ENCODE measurements around the gene EGLN3.

Gene EGLN3

DNA sequence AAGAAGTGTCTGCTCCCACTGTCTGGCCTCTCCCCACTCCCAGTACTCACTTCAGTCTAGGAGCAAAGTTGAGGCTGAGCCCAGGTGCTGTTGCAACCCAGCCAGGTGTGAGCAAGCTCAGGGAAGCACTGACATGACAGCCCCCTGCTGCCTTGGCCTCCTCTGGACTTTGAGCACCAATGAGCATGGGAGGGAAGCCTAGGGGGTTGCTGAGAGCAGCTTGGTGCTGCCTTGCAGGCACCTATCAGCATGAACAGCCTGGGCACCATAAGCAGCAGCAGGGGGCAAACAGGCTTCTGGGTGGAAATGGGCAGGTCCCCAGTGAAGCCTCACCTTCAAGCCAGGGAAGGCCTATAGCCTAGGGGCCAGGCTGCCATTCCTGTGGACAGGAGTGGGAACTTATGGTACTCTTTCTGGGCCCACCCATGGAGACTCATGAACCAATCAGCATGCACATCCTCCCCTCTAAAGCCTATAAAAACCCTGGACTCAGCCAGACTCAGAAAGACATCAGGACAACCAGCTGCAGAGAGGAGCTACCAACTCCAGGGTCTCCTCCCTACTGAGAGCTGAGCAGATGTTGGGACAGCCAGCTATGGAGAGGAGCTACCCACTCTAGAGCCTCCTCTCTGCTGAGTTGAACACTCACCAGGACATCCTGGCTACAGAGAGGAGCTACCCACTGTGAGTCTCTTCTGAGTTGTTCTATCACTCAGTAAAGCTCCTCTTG is 49.3 kb downstream of the EGLN3 start:
- no peak for TF ChIP-seq Cebpa-rat (IDR thresholded peaks at IDR 0.05)
- Histone ChIP-seq H3K27me3 (no peaks in the 10 kb centered on the region), H3K36me3 (no peaks in the 10 kb centered on the region), H3K9me3 (peaks cover 9% of the 10 kb centered on the region), H3K4me3 (no peak overlapping the region), H3K27ac (no peak overlapping the region), H3K4me2 (no peak overlapping the region), H3K4me1 (no peaks in the 10 kb centered on the region), H3K9ac (no peak overlapping the region), H4K20me1 (no peaks in the 10 kb centered on the region)

DNA sequence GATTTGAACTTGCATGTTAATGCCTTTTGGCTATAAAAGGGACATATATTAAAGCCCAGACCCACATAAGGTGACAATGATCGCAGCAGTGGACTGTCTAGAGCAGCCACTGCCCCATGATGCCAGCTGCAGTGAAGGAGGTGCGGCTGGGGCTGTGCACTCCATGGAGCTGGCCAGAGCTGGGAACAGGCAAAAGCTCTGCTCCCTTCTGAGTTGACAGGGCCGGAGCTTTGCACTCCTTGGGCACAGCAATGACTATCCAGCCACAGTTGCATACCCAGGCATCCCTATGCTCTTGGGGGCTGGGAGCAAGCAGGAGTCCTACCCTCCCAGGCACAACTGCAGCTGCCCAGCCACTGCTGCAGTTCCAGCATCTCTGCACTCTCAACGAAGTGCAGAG is 50.2 kb downstream of the EGLN3 start:
- Histone ChIP-seq H3K4me2 (no peak overlapping the region), H3K4me1 (no peaks in the 10 kb centered on the region), H3K4me3 (no peak overlapping the region), H3K9me3 (peaks cover 9% of the 10 kb centered on the region), H3K27me3 (no peaks in the 10 kb centered on the region), H3K36me3 (no peaks in the 10 kb centered on the region), H3K27ac (no peak overlapping the region), H3K9ac (no peak overlapping the region), H4K20me1 (no peaks in the 10 kb centered on the region)
- TF ChIP-seq Cebpa-rat (IDR thresholded peaks at IDR 0.05): no peak

DNA sequence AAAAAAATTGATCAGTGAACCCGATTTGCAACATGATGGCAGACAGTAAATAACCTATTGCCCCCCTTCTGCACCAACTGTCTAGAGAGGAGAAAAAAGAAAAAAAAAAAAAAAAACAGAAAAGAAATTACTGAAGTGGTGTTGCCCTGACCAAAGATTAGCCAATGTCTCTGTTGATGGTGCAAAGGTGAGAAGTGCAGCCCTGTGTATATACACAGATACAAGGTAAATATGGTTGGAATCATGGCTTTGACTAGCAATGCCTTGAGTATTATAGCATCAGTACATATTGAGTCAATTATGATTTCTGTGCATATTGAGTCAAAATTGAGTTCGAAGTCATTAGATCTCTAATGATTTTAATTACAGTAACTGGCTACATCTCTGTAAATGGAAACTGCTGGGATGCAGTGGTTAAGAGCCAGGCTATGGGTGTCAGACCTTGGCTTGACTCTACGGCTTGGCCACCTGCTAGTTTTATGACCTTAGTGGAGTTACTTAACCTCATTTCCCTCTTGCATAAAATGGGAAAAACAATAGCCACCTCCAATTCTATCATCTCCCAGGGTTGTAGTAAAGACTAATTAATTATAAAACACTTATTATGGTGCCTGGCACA is 51.0 kb downstream of the EGLN3 start:
- H3K9me3 ChIP-seq: peaks cover 9% of the 10 kb centered on the region
- H3K4me2 ChIP-seq: no peak overlapping the region
- no peak overlapping the region for H3K9ac ChIP-seq
- H3K27me3 ChIP-seq: no peaks in the 10 kb centered on the region
- TF ChIP-seq Cebpa-rat (IDR thresholded peaks at IDR 0.05): no peak
- no peaks in the 10 kb centered on the region for H3K36me3 ChIP-seq
- no peaks in the 10 kb centered on the region for H3K4me1 ChIP-seq
- H3K27ac ChIP-seq: no peak overlapping the region
- no peak overlapping the region for H3K4me3 ChIP-seq
- H4K20me1 ChIP-seq: no peaks in the 10 kb centered on the region

DNA sequence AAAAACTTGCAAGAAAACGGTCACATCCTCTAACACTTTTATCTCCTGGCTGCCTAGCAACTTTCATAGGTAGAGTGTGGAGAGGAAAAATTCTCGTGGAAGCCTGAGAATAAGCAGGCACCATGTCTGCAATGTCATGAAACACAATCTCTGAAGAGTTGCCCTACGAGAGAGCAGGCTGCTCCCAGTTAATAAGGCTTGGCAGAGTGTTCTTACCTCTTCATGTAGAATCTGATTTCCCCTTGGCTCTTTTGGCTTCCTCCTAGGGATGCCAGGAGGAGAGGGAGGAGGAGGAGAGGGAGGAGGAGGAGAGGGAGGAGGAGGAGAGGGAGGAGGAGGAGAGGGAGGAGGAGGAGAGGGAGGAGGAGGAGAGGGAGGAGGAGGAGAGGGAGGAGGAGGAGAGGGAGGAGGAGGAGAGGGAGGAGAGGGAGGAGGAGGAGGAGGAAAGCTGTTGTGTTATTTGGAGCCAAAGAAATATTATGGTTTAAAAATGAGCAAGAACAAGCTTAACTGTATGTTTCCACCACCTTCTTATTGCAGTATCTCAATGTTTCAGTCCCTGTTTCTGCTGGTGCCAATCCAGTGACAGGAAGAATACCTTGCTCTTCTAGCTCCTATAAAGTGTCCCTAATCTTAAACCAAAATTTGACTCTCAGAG is 52.9 kb downstream of the EGLN3 start:
- Histone ChIP-seq H4K20me1 (no peaks in the 10 kb centered on the region), H3K4me1 (no peaks in the 10 kb centered on the region), H3K4me2 (no peak overlapping the region), H3K9me3 (peaks cover 9% of the 10 kb centered on the region), H3K27ac (no peak overlapping the region), H3K36me3 (no peaks in the 10 kb centered on the region), H3K27me3 (no peaks in the 10 kb centered on the region), H3K4me3 (no peak overlapping the region), H3K9ac (no peak overlapping the region)
- no peak for TF ChIP-seq Cebpa-rat (IDR thresholded peaks at IDR 0.05)

DNA sequence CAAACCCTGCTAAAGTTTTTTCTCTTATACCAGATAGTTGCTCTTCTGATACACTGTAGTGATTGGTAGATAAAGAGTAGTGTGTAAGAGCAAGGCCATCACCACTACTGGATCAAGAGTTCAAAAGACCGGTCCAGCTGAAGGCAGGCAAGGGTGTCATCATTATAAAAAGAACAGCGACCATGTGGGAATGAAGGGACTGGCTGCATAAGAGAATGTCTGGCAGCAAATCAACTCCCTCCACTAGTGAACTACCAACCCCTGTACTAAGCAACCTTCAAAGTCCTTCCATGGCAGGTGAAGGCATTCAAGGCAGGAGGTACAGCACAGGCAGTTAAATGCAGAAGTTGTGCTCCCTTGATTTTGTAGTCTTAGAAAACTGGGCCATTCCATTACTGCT is 53.5 kb downstream of the EGLN3 start:
- Histone ChIP-seq H3K27me3 (no peaks in the 10 kb centered on the region), H3K4me3 (no peak overlapping the region), H4K20me1 (no peaks in the 10 kb centered on the region), H3K36me3 (no peaks in the 10 kb centered on the region), H3K9ac (no peak overlapping the region), H3K4me2 (no peak overlapping the region), H3K27ac (no peak overlapping the region), H3K9me3 (peaks cover 9% of the 10 kb centered on the region), H3K4me1 (no peaks in the 10 kb centered on the region)
- no peak for TF ChIP-seq Cebpa-rat (IDR thresholded peaks at IDR 0.05)

DNA sequence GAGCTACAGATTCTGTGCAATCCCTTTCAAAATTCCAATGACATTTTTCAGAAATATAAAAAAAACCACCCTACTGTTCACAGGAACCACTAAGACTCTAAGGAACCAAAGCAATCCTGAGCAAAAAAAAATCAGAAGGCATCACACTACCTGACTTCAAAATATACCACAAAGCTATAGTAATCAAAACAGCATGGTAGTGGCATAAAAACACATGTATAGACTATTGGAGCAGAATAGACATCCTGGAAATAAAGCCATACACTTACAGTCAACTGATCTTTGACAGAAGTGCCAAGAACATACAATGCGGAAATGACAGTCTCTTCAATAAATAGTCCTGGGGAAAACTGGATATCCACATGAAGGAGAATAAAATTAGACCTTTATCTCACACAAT is 56.5 kb downstream of the EGLN3 start:
- Histone ChIP-seq H3K9me3 (no peaks in the 10 kb centered on the region), H3K9ac (no peak overlapping the region), H3K4me2 (no peak overlapping the region), H4K20me1 (no peaks in the 10 kb centered on the region), H3K27ac (no peak overlapping the region), H3K4me1 (peaks cover 5% of the 10 kb centered on the region; the same call in 1 of the 2 replicates), H3K36me3 (no peaks in the 10 kb centered on the region), H3K27me3 (no peaks in the 10 kb centered on the region), H3K4me3 (no peak overlapping the region)
- no peak for TF ChIP-seq Cebpa-rat (IDR thresholded peaks at IDR 0.05)

DNA sequence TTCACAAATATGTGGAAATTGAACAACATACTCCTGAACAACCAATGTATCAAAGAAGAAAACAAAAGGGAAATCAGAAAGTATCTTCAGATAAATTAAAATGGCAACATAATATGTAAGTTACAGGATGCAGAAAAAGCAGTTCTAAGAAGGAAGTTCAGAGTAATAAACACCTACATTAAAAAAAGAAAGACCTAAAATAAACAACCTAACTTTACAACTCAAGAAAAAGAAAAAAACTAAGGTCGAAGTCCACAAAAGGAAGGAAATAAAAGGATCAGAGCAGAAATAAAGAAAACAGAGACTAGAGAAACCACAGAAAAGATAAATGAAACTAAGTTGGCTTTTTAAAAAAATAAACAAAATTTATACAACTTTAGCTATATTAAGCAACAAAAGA is 59.2 kb downstream of the EGLN3 start:
- no peaks in the 10 kb centered on the region for H4K20me1 ChIP-seq
- H3K27ac ChIP-seq: no peak overlapping the region
- H3K9ac ChIP-seq: no peak overlapping the region
- no peak for TF ChIP-seq Cebpa-rat (IDR thresholded peaks at IDR 0.05)
- no peaks in the 10 kb centered on the region for H3K36me3 ChIP-seq
- peaks cover 5% of the 10 kb centered on the region; the same call in 1 of the 2 replicates for H3K9me3 ChIP-seq
- H3K4me2 ChIP-seq: no peak overlapping the region
- peaks cover 5% of the 10 kb centered on the region; the same call in 1 of the 2 replicates for H3K4me1 ChIP-seq
- H3K27me3 ChIP-seq: no peaks in the 10 kb centered on the region
- H3K4me3 ChIP-seq: no peak overlapping the region

DNA sequence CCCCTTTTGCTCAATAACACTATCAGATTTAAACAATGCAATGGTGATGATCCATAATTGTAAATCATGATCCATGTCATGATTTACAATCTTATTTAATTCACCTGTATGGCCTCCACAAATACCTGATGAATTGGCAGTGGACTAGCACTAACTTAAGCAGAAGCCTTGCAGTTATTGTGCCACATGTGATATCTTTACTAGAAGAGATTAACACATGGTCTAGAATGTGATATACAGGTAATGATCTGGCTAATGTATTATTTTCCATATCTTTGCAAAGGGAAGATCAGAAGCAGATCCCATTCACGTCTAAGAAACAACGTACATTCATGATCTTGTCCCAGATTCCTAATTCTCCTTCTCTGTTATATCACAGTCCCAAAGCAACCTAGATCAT is 66.0 kb downstream of the EGLN3 start:
- H3K27me3 ChIP-seq: no peaks in the 10 kb centered on the region
- no peak overlapping the region for H3K4me3 ChIP-seq
- H3K4me2 ChIP-seq: no peak overlapping the region
- H3K9ac ChIP-seq: no peak overlapping the region
- H3K36me3 ChIP-seq: no peaks in the 10 kb centered on the region
- peaks cover 5% of the 10 kb centered on the region; the same call in 1 of the 2 replicates for H3K9me3 ChIP-seq
- H3K4me1 ChIP-seq: no peaks in the 10 kb centered on the region
- H3K27ac ChIP-seq: no peak overlapping the region
- no peak for TF ChIP-seq Cebpa-rat (IDR thresholded peaks at IDR 0.05)
- H4K20me1 ChIP-seq: no peaks in the 10 kb centered on the region

DNA sequence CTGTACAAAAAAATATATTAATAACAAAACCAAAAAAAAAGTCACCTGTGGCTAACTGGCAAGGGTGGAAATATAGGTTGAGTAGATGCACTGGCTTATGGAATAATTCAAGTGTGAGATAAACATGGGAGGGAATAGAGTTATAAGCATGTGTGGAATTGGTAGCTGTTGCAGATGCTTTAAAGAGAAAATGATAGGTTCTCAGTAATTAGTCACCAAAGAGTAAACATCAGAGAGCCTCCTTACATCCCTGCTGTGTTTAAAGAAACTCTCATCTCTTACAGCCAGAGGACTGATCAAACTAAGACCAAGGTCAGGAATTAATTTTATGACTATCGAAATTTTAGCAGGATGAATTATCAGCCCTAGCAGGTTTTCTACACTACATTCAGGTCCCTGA is 70.5 kb downstream of the EGLN3 start:
- Histone ChIP-seq H3K9ac (no peak overlapping the region), H3K27me3 (no peaks in the 10 kb centered on the region), H3K36me3 (no peaks in the 10 kb centered on the region)

DNA sequence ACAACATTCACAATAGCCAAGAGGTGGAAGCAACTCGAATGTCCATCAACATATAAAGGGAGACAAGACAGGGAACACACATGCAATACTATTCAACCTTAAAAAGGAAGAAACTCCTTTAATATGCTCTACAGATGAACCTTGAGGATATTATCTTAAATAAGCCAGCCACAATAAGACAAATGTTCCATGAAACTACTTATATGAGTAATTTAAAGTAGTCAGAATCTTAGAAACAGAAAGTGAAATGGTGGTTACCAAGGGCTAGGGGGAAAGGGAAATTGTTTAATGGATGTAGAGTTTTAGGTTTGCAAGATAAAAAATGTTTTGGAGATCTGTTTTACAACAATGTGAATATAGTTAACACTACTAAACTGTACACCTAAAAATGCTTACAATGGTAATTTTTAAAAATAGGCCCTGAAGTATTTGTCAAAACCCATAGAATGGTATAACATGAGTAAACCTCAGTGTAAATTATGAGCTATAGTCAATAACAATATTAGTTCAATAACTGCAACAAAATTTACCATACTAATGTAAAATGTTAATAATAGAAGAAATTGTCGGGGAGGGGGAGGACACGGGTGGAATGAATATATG is 71.1 kb downstream of the EGLN3 start:
- no peak overlapping the region for H3K4me2 ChIP-seq
- no peak for TF ChIP-seq Cebpa-rat (IDR thresholded peaks at IDR 0.05)

More for the DNA sequence above, 70.5 kb downstream of the EGLN3 start:
- Histone ChIP-seq H3K4me2 (no peak overlapping the region), H3K4me1 (no peaks in the 10 kb centered on the region), H3K9me3 (peaks cover 28% of the 10 kb centered on the region), H4K20me1 (no peaks in the 10 kb centered on the region), H3K27ac (no peak overlapping the region), H3K4me3 (no peak overlapping the region)
- TF ChIP-seq Cebpa-rat (IDR thresholded peaks at IDR 0.05): no peak

More for the DNA sequence above, 71.1 kb downstream of the EGLN3 start:
- no peaks in the 10 kb centered on the region for H3K36me3 ChIP-seq
- no peaks in the 10 kb centered on the region for H3K27me3 ChIP-seq
- H3K27ac ChIP-seq: no peak overlapping the region
- H4K20me1 ChIP-seq: no peaks in the 10 kb centered on the region
- H3K9me3 ChIP-seq: peaks cover 33% of the 10 kb centered on the region
- no peaks in the 10 kb centered on the region for H3K4me1 ChIP-seq
- H3K4me3 ChIP-seq: no peak overlapping the region
- H3K9ac ChIP-seq: no peak overlapping the region

Data from BLaER1 (cell line).